Neural cell (in vitro differentiated cells): Measurements from ENCODE around the gene OPN5.

Experiments used
- EZH2 ChIP-seq: fragments of 200-600, 300-800 bp; shearing (Covaris generic), sonication (generic); IDR thresholded peaks from 2 replicates; pipeline ENCODE4 v1.6.1; 2014; ENCODE audit warnings: antibody characterized with exemption, low read length, borderline replicate concordance, mild to moderate bottlenecking; ENCODE audit not compliant: insufficient read depth, poor library complexity, severe bottlenecking
- TF ChIP-seq, protein P1 (sequence below): fragments of 450-650 bp; IDR thresholded peaks from 2 replicates; pipeline ENCODE4 v1.5.1; 2014; ENCODE audit warnings: antibody characterized with exemption, mild to moderate bottlenecking, moderate library complexity; ENCODE audit not compliant: poor library complexity, severe bottlenecking

DNA sequence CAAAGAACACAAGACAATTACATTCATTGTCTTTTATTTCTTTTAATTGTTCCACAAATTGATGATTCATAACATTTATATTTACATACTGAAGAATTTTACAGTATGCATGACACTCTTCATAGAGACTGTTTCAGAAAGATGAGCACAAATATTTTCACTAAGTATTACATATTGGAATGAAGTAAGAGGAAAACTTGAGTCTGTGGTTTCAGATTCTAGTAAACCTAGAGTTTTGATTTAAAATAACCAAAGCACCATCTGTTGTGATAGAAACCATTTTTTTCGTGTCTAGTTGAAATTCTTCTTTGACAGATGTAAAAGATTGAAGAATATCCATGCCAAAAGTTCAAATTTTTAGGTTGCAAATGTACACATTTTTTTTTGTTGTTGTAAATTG is 32.1 kb upstream of the OPN5 start:
- no peak for TF ChIP-seq EZH2
- TF ChIP-seq, protein P1, sequence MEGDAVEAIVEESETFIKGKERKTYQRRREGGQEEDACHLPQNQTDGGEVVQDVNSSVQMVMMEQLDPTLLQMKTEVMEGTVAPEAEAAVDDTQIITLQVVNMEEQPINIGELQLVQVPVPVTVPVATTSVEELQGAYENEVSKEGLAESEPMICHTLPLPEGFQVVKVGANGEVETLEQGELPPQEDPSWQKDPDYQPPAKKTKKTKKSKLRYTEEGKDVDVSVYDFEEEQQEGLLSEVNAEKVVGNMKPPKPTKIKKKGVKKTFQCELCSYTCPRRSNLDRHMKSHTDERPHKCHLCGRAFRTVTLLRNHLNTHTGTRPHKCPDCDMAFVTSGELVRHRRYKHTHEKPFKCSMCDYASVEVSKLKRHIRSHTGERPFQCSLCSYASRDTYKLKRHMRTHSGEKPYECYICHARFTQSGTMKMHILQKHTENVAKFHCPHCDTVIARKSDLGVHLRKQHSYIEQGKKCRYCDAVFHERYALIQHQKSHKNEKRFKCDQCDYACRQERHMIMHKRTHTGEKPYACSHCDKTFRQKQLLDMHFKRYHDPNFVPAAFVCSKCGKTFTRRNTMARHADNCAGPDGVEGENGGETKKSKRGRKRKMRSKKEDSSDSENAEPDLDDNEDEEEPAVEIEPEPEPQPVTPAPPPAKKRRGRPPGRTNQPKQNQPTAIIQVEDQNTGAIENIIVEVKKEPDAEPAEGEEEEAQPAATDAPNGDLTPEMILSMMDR: no peak
